ENCODE data around the gene YJU2.
"Not testable (repeated sequence)": the region's sequence is repeated elsewhere in the genome, so short reads cannot be mapped to it uniquely, and the experiment has no call there.

YJU2 gene

DNA sequence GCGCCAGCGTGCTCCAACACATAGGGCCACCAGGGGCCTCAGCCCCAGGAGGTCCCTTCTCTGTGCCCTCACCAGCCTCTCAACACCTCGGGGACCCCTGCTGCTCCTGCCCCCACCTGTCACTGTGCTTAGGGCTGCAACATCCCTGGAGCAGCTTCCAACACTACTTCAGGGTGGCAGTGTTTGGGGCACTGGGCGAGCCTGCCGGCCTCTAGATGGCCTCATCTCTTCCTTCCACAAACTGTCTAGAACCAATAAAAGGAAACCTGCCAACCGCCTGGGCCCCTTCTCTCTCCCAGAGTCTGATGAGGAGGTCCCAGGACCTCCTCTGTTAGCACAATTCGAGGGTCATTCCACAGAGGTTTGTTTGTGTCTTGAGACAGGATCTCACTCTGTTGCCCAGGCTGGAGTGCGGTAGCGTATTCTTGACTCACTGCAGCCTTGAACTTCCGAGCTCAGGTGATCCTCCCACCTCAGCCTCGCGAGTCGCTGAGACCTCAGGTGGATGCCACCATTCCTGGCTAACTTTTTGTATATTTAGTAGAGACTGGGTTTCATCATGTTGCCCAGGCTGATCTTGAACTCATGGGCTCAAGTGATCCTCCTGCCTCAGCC, 22.0 kb downstream of the YJU2 start:
- no peak for DNase-seq

- DNase-seq: no peak
These were observed 26.0 kb downstream of the YJU2 start for GRCh38 chr19:4272894-4273293.

GRCh38 chr19:4274321-4274686, 27.4 kb downstream of the YJU2 start:
- DNase-seq: not testable (repeated sequence)

GRCh38 chr19:4277191-4277696, 30.4 kb downstream of the YJU2 start:
- no peak for DNase-seq

DNA sequence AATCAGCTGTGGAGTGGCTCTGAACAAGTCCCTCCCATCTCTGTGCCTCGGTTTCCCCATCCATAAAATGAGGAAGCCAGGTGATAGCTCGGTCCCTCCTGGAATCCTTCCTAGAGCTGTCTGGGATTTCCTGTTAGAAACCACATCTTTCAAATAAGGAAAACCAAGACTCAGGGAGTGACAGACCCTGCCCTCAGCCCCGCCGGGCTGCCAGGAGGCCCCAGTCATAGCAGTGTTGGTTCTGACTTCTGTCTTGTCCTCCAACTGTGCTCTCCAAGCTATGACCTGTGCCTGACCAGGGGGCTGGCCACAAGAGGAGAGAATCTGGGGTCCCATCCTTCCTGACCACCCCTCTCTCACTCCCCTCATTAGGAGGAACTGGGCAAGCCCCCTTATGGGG, 31.1 kb downstream of the YJU2 start:
- no peak for DNase-seq

DNA sequence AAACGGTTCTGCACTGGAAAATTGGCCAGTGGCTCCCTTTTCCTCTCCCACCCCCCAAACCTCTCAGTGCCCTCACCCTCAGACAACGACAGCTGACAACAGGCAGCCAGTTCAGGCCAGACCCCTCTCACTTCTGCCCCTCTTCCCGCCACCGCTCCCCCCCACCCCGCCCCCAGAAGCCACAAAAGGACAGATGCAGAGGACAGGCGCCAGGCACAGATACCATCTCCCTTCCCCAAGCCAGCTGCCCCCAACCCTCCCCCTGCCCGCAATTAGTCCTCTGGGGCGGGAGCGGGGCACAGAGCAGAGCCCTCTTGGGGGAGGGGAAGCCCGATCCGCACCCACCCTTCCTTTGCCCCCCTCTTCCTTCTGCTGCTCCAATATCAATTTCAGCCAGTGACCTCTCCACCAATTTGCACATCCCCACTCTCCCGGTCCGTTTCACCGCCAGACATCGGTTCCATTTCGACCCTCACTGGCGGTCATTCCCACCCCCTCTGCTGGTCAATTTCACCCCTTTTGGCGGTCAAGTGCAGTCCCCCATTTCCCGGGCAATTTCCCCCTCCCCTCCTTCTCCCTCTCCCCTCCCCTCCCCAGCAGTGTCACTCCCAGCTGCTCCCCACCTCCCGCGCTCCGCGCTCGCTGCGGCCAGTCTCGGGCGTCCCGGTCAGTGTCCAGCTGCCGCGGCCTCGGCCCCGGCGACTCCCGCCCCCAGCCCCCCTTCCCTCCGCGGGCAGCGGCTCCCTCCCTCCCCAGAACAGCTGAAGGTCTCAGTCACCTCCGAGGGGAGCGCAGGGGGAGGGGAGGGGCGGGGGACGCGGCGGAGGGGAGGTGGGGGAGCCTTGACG, 31.8 kb downstream of the YJU2 start, which contains the start of gene SHD:
TSS of gene SHD (plus strand) at position 848 of the 848 bp plus-strand sequence. CDS start 798 bp downstream, outside the sequence.
- DNase-seq: no peak

GRCh38 chr19:4279267-4279529, 32.3 kb downstream of the YJU2 start:
- no peak for DNase-seq

DNA sequence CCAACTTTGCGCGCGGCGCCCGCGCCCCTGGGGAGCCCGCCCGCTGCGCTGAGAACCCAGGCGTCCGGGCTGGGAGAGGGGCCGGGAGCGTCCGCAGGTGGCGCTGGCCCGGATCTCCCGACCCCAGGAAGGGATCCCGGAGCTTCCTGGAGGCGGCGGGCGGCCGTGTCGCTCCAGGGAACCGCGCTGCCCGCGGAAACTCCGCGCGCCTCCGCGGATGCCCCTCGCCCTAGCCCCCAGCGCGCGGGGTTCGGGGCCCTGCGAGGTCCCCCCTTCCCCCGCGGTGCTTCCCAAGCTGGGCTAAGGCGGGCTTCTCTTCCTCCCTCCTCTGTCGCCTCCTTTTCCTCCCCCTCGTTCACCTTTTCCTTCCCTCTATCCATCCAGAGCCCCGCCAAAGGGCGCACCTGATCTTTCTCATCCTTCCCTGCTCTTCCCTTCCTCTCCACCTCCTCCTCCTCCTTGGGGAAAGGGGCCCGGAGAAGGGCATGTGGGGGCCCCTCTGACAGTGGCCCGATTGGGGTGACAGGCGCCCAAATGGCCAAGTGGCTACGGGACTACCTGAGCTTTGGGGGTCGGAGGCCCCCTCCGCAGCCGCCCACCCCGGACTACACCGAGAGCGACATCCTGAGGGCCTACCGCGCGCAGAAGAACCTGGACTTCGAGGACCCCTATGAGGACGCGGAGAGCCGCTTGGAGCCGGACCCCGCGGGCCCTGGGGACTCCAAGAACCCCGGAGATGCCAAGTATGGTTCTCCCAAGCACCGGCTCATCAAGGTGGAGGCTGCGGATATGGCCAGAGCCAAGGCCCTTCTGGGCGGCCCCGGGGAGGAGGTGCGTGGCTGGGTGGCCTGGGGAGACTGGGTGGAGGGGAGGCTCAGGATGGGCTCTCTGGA, 32.9 kb downstream of the YJU2 start:
- no peak for DNase-seq

- DNase-seq: peak; percentile 57
These were observed 37.5 kb downstream of the YJU2 start for GRCh38 chr19:4284176-4284958.

DNA sequence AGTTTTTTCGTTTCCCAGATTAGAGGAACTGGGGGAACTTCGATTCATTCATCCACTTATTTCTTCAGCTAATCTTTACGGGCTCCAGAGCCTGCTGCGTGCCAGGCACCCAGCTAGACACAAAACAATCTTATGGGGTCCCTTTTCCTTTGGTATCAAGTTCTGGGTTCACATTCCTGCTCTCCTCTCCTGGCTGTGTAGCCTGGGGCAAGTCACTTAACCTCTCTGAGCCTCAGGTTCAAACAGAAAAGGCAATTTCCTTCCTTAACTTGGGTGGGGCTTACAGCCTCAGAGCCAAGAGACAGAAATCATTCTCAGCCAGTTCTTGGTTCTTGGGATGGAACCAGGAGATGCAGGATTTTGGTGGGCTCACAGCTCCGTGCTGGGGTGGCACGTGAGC, 38.1 kb downstream of the YJU2 start:
- DNase-seq: no peak

DNA sequence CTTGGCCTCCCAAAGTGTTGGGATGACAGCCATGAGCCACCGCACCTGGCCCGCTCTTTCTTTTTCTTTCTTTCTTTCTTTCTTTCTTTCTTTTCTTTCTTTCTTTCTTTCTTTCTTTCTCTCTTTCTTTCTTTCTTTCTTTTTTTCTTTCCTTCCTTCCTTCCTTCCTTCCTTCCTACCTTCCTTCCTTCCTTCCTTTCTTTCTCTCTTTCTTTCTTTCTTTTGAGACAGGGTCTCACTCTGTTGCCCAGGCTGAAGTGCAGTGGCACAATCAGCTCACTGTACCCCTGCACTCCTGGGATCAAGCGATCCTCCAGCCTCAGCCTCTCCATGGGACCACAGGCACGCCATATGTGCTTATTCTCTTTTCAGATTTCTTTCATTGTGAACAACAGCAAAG, 39.3 kb downstream of the YJU2 start:
- not testable (repeated sequence) for DNase-seq

DNA sequence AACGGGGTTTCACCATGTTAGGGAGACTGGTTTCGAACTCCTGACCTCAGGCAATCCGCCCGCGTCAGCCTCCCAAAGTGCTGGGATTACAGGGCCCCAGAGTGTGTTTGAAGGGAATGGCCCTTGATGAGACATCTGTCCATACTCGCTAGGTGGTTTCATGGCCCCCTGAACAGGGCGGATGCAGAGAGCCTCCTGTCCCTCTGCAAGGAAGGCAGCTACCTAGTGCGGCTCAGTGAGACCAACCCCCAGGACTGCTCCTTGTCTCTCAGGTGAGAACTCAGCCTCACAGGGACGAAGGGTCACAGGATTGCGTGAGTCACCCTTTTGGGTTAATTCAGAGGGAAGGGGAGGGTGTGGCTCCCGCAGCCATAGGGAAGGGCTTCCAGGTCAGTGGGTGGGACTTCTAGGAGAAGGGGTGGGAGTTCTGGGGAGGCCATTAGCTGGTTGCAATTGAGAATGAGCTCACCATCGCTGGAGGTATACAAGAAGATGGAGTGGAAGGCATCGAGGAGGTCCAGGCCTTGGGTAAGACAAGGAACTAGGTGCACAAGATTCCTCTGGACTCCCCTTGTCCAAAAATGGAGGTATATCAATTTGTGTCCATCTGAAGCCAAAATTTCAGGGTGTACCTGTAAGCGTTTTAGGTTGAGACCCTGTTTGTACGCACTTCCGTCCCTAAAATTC, 41.4 kb downstream of the YJU2 start:
- no peak for DNase-seq

DNA sequence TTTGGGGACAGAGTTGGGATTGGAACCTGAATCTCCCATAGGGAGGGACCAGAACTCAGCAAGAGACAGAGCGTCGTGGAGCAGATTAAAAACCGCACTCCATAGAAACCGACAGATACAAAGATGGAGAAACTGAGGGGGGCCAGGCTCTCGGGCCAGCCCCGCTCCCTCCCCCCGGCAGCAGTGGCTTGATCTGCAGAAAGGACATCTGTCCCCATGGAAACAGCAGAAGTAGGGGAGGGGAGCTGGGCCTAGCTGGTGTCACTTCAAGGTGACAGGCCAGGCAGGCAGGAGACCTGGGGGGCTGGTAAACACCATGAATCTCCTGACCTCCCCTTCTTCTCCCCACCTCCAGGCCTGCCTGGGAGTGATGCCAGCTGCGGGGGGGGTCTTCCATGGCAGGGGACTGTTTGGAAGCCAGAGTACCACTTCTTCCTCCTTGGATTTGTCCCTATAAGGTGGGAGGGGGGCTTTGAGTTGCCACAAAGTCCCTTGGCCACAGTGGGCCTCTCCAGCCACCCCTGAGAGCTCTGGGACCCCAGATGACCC, 44.4 kb downstream of the YJU2 start:
- DNase-seq: no peak

DNA sequence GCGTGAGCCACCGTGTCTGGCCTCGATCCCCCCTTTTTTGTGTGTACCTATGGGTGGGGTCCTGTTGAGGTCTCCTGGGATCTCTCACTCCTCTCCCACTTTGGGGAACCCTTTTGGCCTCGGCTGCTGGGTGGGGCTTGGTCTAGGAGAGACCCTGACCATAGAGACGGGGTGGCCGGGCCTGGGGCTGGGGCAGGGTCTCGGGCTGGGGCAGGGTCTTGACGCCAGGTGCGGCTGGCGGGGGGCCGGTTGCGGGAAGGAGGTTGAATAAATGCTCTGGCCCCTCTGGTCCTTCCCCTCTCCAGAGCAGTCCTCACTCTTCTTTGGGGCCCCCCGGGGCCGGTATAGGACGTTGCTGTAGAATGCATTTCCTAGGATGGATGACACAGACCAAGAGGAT, 45.6 kb downstream of the YJU2 start:
- DNase-seq: no peak

- no peak for DNase-seq
These were observed 47.5 kb downstream of the YJU2 start for GRCh38 chr19:4294389-4294788.

DNA sequence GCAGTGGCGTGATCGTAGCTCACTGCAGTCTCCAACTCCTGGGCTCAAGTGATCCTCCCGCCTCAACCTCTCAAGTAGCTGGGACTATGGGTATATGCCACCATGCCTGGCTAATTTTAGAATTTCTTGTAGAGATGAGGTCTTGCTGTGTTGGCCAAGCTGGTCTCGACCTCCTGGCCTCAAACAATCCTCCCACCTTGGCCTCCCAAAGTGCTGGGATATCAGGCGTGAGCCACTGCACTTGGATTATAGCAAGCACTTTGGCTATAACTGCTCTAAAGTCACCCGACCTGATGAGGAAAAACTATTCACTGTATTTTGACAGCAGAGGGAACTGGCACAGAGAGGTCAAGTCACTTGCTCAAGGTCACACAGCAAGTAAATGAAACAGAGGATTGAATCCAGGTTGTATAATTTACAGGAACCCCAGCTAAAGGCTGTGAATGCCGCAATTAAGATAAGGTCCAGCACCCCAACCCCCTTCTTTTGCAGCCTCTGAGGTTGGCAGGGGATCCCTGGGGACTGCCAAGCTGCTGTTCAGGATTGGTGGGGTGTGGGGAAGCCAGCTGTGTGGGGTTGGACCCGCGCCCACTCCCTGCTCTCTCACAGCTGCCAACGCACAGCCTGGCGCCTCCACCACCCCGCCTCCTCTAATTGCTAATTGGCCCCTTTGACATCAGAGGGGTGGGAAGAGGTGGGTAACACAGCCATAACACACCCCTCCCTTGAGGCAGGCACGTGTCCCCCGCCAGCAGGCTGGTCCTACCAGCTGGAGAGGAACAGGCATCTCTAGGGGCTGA, 49.3 kb downstream of the YJU2 start:
- DNase-seq: no peak

DNA sequence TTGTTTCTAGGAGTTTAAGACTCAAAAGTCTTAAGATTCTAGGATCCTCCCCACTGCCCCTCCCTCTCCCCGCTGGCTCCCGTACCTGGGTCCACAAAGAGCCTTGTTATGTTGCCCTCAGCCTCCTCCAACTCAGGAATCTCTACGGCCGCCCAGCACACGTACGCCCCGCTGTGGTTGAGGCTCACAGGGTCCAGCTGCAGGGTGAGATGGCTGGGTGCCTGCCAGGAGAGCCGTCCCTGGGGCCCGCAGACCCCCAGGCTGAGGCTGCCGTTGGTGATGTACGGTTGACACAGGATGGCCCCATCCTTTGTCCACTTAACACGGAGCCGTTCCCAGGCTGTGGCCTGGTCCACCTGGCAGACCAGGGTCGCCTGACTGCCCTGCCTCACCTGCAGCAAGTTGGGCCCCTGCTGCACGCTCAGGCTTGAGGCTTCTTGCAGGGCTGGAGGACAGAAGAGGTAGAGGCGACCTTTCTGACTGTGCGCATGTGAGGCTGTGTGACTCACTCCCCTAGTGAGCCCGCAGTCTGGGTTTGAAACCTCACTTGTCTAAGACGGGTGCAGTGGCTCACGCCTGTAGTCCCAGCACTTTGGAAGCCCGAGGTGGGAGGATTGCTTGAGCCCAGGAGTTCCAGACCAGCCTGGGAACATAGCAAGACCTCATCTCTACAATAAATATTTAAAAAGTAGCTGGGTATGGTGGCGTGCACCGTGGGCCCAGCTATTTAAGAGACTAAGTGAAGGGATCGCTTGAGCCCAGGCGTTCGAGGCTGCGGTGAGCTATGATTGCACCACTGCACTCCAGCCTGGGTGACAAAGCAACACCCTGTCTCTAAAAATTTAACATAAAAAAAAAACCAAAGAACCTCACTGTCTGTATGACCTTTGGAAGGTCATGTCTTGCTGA, 51.3 kb downstream of the YJU2 start:
- no peak for DNase-seq

DNA sequence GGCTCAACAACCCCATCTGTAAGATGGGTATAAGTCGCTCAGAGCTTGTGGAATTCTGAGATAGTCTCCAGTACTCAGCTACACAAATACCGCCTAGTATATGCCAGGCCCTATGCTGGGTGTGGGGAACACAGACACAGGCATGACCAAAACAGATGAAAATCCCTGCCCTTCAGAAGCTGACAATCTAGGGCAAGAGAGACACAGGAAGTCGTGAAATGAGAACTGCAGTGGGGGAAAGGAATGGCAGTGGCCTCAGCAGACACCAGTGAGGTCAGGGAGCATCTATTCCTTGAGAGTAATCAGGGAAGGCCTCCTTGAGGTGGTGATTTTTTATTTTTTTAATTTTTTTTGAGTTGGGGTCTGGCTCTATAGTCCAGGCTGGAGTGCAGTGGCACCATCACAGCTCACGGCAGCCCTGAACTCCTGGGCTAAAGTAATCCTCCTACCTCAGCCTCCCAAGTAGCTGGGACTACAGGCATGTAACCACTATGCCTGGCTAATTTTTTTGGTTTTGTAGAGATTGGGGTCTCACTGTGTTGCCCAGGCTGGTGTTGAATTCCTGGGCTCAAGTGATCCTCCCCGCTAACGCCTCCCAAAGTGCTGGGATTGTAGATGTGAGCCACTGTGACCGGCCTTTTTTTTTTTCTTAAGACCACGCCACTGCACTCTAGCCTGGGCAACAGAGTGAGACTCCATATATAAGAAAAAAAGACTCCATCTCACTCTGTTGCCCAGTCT, 52.1 kb downstream of the YJU2 start:
- no peak for DNase-seq

DNA sequence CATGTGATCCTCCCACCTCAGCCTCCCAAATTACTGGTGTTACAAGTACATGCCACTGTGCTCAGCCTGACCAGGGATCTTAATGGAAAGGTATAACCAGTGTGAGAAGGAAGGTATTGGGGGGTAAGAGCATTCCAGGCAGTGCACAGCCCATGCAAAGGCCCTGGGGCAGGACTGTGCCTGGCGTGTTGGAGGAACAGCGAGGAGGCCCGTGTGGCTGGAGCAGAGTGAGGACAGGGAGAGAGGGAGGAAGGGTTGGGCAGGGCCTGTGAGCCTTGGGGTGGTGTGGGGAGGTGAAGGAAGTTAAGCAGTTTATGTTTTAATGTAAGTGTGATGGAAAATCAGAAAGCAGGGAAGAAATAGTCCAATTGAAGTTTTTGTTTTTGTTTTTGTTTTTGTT, 53.7 kb downstream of the YJU2 start:
- no peak for DNase-seq

Data from NCI-H1048 (cell line).